Non-pigmented ciliary epithelial cell (primary cell): ENCODE results near the gene CNIH3.
"Not testable (repeated sequence)": the region's sequence is repeated elsewhere in the genome, so short reads cannot be mapped to it uniquely, and the experiment has no call there.

Source experiments
- DNase-seq: peaks from one replicate; pipeline ENCODE4 v3.0.0-alpha.2; 2010; ENCODE audit warnings: low read depth

Gene CNIH3

GRCh38 chr1:224643653-224644052 lies 27.5 kb downstream of the CNIH3 start:
- DNase-seq: no peak

- DNase-seq: no peak
Observed at GRCh38 chr1:224644553-224645154, 28.5 kb downstream of the CNIH3 start.

GRCh38 chr1:224647449-224647848 lies 31.3 kb downstream of the CNIH3 start:
- DNase-seq: no peak

GRCh38 chr1:224650290-224650689 lies 34.2 kb downstream of the CNIH3 start:
- no peak for DNase-seq

- no peak for DNase-seq
Observed at GRCh38 chr1:224651188-224651587, 35.1 kb downstream of the CNIH3 start.

- DNase-seq: no peak
Observed at GRCh38 chr1:224656392-224656791, 40.3 kb downstream of the CNIH3 start.

- no peak for DNase-seq
Observed at GRCh38 chr1:224660074-224660473, 44.0 kb downstream of the CNIH3 start.

DNA sequence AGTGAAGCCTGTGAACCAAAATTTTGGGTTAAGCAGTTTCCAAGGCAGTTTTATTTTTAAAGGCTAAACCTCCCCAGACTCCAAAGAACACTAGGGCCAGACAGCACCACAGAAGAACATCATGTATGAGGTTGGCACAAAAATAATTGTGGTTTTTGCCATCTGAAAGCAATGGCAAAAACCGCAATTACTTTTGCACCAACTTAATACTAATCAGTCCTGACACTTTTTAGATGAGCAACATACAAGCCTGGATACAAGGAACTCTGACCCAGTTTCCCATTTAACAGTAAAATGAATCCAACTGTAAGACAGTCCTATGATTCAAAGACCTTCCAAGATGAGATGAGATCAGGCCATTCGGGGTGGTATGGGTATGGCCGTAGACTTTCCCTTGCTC lies 46.8 kb downstream of the CNIH3 start:
- no peak for DNase-seq

DNA sequence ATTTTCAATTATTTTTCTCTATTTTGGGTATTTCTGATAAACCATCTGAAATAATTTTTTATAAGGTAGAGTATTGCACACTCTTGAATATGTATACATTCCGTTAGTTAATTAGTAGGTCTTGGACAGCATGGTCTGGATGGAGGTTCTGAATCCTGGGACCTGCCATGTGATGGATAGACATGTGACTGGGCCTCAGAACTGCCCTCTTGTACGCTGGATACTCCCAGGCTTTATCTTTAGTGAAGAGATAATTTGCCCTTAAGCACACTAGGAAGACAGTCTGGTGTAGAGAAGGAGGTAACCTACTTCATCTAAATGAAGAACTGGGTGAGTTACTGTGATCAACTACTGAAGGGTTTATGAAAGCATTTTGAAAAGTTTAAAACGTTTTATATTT lies 48.9 kb downstream of the CNIH3 start:
- DNase-seq: no peak

GRCh38 chr1:224666078-224666477 lies 50.0 kb downstream of the CNIH3 start:
- no peak for DNase-seq

DNA sequence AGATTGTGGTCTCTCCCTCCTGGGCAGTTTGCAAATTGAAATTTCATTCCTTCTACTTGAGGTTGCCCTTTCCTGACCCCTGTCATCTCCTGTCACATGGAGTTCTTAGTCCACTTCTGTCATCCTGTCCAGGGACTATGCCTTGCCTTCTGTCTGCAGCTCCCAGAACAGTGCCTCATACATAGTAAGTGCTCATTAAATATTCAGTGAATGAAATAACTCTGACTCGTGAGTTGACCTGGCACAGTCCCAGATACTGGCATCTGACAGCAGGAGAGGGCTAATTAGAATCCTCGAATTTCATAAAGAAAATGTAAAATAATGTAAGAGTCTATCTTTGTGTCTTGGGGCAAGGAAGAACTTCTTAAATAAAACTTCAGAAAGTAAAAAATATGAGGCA lies 50.8 kb downstream of the CNIH3 start:
- no peak for DNase-seq

GRCh38 chr1:224668984-224669383 lies 52.9 kb downstream of the CNIH3 start:
- DNase-seq: no peak

DNA sequence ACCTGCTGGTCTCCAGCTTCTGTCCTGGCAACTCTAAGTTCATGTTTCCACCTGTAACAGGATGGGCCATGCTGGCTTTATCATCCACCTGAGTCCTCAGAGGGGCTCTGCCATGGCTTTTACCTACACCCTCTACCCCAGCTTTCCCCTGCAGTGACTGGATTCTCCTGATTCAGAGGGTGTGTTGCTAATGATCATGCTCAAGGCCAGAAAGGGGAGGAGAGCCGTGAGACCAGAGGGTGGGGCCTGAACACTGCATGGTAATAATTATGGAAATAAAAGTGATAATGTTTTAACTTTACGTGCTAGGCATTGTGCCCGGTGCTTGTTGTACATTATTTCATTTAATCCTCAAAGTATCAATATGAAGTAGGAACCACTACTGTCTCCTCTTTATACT lies 53.3 kb downstream of the CNIH3 start:
- DNase-seq: no peak

DNA sequence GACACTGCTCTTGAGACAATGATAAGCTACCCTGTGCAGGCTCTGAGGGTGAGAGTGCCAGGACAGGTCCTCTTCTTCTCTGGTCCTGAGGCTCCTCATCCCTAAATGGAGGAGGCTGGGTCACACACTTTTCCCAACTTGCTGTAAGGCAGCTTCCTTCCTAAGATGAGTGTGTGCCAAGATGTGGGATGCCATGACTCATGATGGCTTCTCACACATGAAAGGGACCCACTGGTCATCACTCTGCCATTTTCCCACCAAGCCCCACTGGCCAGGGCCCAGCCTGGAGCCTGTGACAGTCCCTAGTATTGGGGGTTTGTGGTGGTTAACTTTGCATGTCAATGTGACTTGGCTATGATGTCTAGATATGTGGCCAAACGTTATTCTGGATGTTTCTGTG lies 54.4 kb downstream of the CNIH3 start:
- no peak for DNase-seq

- no peak for DNase-seq
Observed at GRCh38 chr1:224671076-224671475, 55.0 kb downstream of the CNIH3 start.

- DNase-seq: no peak
Observed at GRCh38 chr1:224673141-224673540, 57.0 kb downstream of the CNIH3 start.

GRCh38 chr1:224675590-224675989 lies 59.5 kb downstream of the CNIH3 start:
- no peak for DNase-seq

- no peak for DNase-seq
Observed at GRCh38 chr1:224676551-224676950, 60.4 kb downstream of the CNIH3 start.

- no peak for DNase-seq
Observed at GRCh38 chr1:224678168-224678567, 62.1 kb downstream of the CNIH3 start.

- DNase-seq: no peak
Observed at GRCh38 chr1:224679606-224680005, 63.5 kb downstream of the CNIH3 start.

- DNase-seq: no peak
Observed at GRCh38 chr1:224681816-224682215, 65.7 kb downstream of the CNIH3 start.

GRCh38 chr1:224683936-224684335 lies 67.8 kb downstream of the CNIH3 start:
- DNase-seq: no peak

- DNase-seq: no peak
Observed at GRCh38 chr1:224684979-224685425, 68.9 kb downstream of the CNIH3 start.

DNA sequence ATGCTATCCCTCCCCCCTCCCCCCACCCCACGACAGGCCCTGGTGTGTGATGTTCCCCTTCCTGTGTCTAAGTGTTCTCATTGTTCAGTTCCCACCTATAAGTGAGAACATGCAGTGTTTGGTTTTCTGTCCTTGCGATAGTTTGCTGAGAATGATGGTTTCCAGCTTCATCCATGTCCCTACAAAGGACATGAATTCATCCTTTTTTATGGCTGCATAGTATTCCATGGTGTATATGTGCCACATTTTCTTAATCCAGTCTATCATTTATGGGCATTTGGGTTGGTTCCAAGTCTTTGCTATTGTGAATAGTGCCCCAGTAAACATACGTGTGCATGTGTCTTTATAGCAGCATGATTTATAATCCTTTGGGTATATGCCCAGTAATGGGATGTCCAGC lies 70.0 kb downstream of the CNIH3 start:
- not testable (repeated sequence) for DNase-seq

DNA sequence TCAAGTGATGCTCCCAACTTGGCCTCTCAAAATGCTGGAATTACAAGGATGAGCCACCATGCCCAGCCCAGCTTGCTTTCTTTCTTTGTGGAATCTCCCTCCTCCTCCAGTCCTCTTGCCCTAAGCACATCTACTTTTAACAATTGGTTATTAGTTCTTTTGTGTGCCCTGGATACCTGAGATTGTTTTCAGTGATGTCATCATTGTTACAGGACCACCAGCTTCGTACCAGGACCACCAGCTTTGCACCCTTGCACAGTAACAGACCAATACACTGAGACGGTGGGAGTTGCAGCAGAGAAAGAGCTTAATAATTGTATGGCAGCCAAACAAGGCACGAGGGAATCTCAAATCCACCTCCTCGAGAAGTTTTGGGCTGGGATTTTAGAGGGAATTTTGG lies 71.3 kb downstream of the CNIH3 start:
- no peak for DNase-seq
